WTC11 (cell line): ENCODE data around the gene SLC38A3. TPM values are rescaled to one million over a fixed set of nuclear protein-coding genes. Genes with fewer than 3 reads are reported as not detected.

ENCODE experiments used
- ATAC-seq: fragments of 200-7000 bp; cut with Tn5 transposase; 2 replicates; pipeline ENCODE4 v1.10.0; 2021; ENCODE audit warnings: mild to moderate bottlenecking, moderate library complexity
- CTCF ChIA-PET: fragments of 300-600 bp; sonication (Branson Sonifier 250); formaldehyde crosslinking; loops from one replicate; lab custom pipeline; 2021; ENCODE audit warnings: antibody characterized with exemption; lab: Charles Lee
- POLR2A ChIA-PET: fragments of 350-600 bp; sonication (Branson Sonifier 250); formaldehyde crosslinking; loops from one replicate; lab custom pipeline; 2021; ENCODE audit warnings: antibody characterized with exemption; lab: Charles Lee
- DNase-seq: peaks from one replicate; pipeline ENCODE4 v3.0.0; 2021; ENCODE audit warnings: low spot score
- H3K27ac Mint-ChIP-seq: 2 replicates; pipeline ENCODE4 v1.8.0; 2021; ENCODE audit warnings: mixed read lengths
- H3K27me3 Mint-ChIP-seq: 2 replicates; pipeline ENCODE4 v1.8.0; 2021; ENCODE audit warnings: low read depth, mild to moderate bottlenecking, moderate library complexity, mixed read lengths
- H3K36me3 Mint-ChIP-seq: 2 replicates; pipeline ENCODE4 v1.8.0; 2021; ENCODE audit warnings: mixed read lengths
- H3K4me1 Mint-ChIP-seq: 2 replicates; pipeline ENCODE4 v1.8.0; 2022; ENCODE audit warnings: mixed read lengths
- H3K4me3 Mint-ChIP-seq: 2 replicates; pipeline ENCODE4 v1.8.0; 2021; ENCODE audit warnings: mild to moderate bottlenecking, moderate library complexity, mixed read lengths
- H3K9me3 Mint-ChIP-seq: 2 replicates; pipeline ENCODE4 v1.8.0; 2021; ENCODE audit warnings: mixed read lengths
- AR ChIP-seq: fragments of 250-450 bp; sonication (Bioruptor Pico); IDR thresholded peaks from 2 replicates; pipeline ENCODE4 v1.9.0; 2021; ENCODE audit warnings: mild to moderate bottlenecking
- ARID4B ChIP-seq: sonication (generic); formaldehyde crosslinking; IDR thresholded peaks from 2 replicates; pipeline ENCODE4 v1.8.0; 2023; ENCODE audit warnings: missing genetic modification reagents, mild to moderate bottlenecking, borderline replicate concordance
- ATF2 ChIP-seq: sonication (generic); formaldehyde crosslinking; IDR thresholded peaks from 2 replicates; pipeline ENCODE4 v1.8.1; 2022; ENCODE audit warnings: low read depth, missing genetic modification reagents, borderline replicate concordance
- E2F4 ChIP-seq: sonication (generic); formaldehyde crosslinking; IDR thresholded peaks from 2 replicates; pipeline ENCODE4 v1.8.1; 2022; ENCODE audit warnings: low read depth, mild to moderate bottlenecking, moderate library complexity, missing genetic modification reagents, borderline replicate concordance
- ERG ChIP-seq: fragments of 250-450 bp; sonication (Bioruptor Pico); IDR thresholded peaks from 2 replicates; pipeline ENCODE4 v1.8.0; 2021; ENCODE audit warnings: mild to moderate bottlenecking
- KAT7 ChIP-seq: sonication (generic); formaldehyde crosslinking; IDR thresholded peaks from 2 replicates; pipeline ENCODE4 v1.8.1; 2023; ENCODE audit warnings: missing genetic modification reagents, mild to moderate bottlenecking, borderline replicate concordance
- MXD4 ChIP-seq: fragments of 250-450 bp; sonication (Bioruptor Pico); IDR thresholded peaks from 2 replicates; pipeline ENCODE4 v1.8.0; 2021; ENCODE audit warnings: mild to moderate bottlenecking, moderate library complexity, borderline replicate concordance
- NR1H2 ChIP-seq: sonication (generic); formaldehyde crosslinking; IDR thresholded peaks from 2 replicates; pipeline ENCODE4 v1.9.0; 2021; ENCODE audit warnings: mild to moderate bottlenecking, moderate library complexity, missing genetic modification reagents
- TEAD4 ChIP-seq: sonication (generic); formaldehyde crosslinking; IDR thresholded peaks from 2 replicates; pipeline ENCODE4 v1.8.0; 2022; ENCODE audit warnings: mild to moderate bottlenecking, missing genetic modification reagents
- TP53 ChIP-seq: sonication (generic); formaldehyde crosslinking; IDR thresholded peaks from 2 replicates; pipeline ENCODE4 v1.8.1; 2023; ENCODE audit warnings: mild to moderate bottlenecking, missing genetic modification reagents
- ZBTB21 ChIP-seq: sonication (generic); formaldehyde crosslinking; IDR thresholded peaks from 2 replicates; pipeline ENCODE4 v1.8.1; 2023; ENCODE audit warnings: mild to moderate bottlenecking, missing genetic modification reagents, borderline replicate concordance
- ZBTB43 ChIP-seq: sonication (generic); formaldehyde crosslinking; IDR thresholded peaks from 2 replicates; pipeline ENCODE4 v1.8.1; 2023; ENCODE audit warnings: mild to moderate bottlenecking, missing genetic modification reagents
- ZNF121 ChIP-seq: sonication (generic); formaldehyde crosslinking; IDR thresholded peaks from 2 replicates; pipeline ENCODE4 v1.8.0; 2023; ENCODE audit warnings: missing genetic modification reagents
- ZNF281 ChIP-seq: sonication (generic); formaldehyde crosslinking; IDR thresholded peaks from 2 replicates; pipeline ENCODE4 v1.8.0; 2023; ENCODE audit warnings: mild to moderate bottlenecking, missing genetic modification reagents
- total RNA-seq: library from RNA; stranded (reverse); gene quantifications from 3 replicates; pipeline ENCODE4 v1.2.3, GENCODE V29; 2021
- TF ChIP-seq, protein P1 (sequence below): sonication (generic); formaldehyde crosslinking; IDR thresholded peaks from 2 replicates; pipeline ENCODE4 v1.8.1; 2023; ENCODE audit warnings: mild to moderate bottlenecking, missing genetic modification reagents
- TF ChIP-seq, protein P2 (sequence below): fragments of 250-450 bp; sonication (Bioruptor Pico); IDR thresholded peaks from 2 replicates; pipeline ENCODE4 v1.9.0; 2021; ENCODE audit warnings: mild to moderate bottlenecking
- TF ChIP-seq, protein P3 (sequence below): fragments of 250-450 bp; sonication (Bioruptor Pico); IDR thresholded peaks from 2 replicates; pipeline ENCODE4 v2.1.2; 2022; ENCODE audit warnings: mild to moderate bottlenecking, moderate library complexity

Gene SLC38A3
- total RNA-seq, 1 experiment from 2014 or later = 0.90 TPM

DNA sequence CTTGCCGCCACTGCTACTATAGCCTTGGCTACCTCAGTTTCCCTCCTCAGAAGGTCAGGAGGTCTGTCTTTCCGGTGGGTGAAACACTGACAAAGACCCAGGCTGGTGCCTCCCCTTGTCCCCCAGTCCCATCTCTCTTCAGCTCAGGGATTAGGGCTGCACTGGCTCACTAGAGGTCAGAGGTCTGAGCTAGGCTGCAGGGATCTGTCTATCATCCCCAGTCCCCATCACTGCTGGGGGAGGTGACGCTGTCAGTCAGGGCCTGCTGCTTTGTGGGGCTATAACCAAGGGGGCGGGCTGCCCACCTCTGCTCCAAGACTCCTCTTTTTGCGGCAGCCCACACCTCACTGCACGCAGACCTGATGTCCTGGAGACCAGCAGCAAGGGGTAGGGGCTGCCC, 36.3 kb upstream of the SLC38A3 start:
- Mint-ChIP-seq H3K4me1 (peaks cover 52% of the 10 kb centered on the region), H3K9me3 (no peaks in the 10 kb centered on the region), H3K36me3 (peaks cover 11% of the 10 kb centered on the region; the same call in 1 of the 2 replicates), H3K27ac (no peak overlapping the region), H3K4me3 (no peak overlapping the region), H3K27me3 (no peaks in the 10 kb centered on the region)
- DNase-seq = no peak
- POLR2A ChIA-PET = no interaction called here
- CTCF ChIA-PET = interaction anchor here (0.7 to 1.7 kb wide), 2 partner anchors 23 to 25 kb away, joined by 3 to 7 read pairs; no protein-coding TSS in a partner anchor
- ATAC-seq = no peak
- TF ChIP-seq, protein P1, sequence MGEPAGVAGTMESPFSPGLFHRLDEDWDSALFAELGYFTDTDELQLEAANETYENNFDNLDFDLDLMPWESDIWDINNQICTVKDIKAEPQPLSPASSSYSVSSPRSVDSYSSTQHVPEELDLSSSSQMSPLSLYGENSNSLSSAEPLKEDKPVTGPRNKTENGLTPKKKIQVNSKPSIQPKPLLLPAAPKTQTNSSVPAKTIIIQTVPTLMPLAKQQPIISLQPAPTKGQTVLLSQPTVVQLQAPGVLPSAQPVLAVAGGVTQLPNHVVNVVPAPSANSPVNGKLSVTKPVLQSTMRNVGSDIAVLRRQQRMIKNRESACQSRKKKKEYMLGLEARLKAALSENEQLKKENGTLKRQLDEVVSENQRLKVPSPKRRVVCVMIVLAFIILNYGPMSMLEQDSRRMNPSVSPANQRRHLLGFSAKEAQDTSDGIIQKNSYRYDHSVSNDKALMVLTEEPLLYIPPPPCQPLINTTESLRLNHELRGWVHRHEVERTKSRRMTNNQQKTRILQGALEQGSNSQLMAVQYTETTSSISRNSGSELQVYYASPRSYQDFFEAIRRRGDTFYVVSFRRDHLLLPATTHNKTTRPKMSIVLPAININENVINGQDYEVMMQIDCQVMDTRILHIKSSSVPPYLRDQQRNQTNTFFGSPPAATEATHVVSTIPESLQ = no peak
- TF ChIP-seq AR (no peak), ZNF121 (no peak), ZBTB21 (no peak), ZNF281 (CRISPR knock-in tag) (no peak), ARID4B (no peak), MXD4 (no peak), TP53 (CRISPR knock-in tag) (no peak), ERG (CRISPR knock-in tag) (no peak), TEAD4 (CRISPR knock-in tag) (no peak), ZBTB43 (no peak), ATF2 (CRISPR knock-in tag) (no peak), KAT7 (CRISPR knock-in tag) (no peak), E2F4 (CRISPR knock-in tag) (no peak), NR1H2 (CRISPR knock-in tag) (no peak)
- TF ChIP-seq, protein P2, sequence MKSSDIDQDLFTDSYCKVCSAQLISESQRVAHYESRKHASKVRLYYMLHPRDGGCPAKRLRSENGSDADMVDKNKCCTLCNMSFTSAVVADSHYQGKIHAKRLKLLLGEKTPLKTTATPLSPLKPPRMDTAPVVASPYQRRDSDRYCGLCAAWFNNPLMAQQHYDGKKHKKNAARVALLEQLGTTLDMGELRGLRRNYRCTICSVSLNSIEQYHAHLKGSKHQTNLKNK = no peak
- TF ChIP-seq, protein P3, sequence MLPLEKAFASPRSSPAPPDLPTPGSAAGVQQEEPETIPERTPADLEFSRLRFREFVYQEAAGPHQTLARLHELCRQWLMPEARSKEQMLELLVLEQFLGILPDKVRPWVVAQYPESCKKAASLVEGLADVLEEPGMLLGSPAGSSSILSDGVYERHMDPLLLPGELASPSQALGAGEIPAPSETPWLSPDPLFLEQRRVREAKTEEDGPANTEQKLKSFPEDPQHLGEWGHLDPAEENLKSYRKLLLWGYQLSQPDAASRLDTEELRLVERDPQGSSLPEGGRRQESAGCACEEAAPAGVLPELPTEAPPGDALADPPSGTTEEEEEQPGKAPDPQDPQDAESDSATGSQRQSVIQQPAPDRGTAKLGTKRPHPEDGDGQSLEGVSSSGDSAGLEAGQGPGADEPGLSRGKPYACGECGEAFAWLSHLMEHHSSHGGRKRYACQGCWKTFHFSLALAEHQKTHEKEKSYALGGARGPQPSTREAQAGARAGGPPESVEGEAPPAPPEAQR = no peak
